Measurements from ENCODE around the gene ABCA13. TPM values are rescaled to one million over a fixed set of nuclear protein-coding genes. Genes with fewer than 3 reads are reported as not detected.

The ABCA13 gene
- total RNA-seq, 1 donor from 2014 or later = not detected

- Histone ChIP-seq H3K4me3 (no peak overlapping the region), H3K27me3 (ENCODE audit: low read depth) (no peaks in the 10 kb centered on the region), H3K4me1 (no peaks in the 10 kb centered on the region), H3K36me3 (no peaks in the 10 kb centered on the region), H3K27ac (replicated peaks) (no peak overlapping the region), H3K9me3 (replicated peaks) (peaks cover 12% of the 10 kb centered on the region)
- TF ChIP-seq, protein P1, sequence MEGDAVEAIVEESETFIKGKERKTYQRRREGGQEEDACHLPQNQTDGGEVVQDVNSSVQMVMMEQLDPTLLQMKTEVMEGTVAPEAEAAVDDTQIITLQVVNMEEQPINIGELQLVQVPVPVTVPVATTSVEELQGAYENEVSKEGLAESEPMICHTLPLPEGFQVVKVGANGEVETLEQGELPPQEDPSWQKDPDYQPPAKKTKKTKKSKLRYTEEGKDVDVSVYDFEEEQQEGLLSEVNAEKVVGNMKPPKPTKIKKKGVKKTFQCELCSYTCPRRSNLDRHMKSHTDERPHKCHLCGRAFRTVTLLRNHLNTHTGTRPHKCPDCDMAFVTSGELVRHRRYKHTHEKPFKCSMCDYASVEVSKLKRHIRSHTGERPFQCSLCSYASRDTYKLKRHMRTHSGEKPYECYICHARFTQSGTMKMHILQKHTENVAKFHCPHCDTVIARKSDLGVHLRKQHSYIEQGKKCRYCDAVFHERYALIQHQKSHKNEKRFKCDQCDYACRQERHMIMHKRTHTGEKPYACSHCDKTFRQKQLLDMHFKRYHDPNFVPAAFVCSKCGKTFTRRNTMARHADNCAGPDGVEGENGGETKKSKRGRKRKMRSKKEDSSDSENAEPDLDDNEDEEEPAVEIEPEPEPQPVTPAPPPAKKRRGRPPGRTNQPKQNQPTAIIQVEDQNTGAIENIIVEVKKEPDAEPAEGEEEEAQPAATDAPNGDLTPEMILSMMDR (IDR thresholded peaks at IDR 0.05; ENCODE audit: borderline replicate concordance) = no peak
- no peak for DNase-seq
- intact Hi-C loops (cut with micrococcal nuclease) = no loop called here
Observed at GRCh38 chr7:48681006-48681405, 509.7 kb downstream of the ABCA13 start.

- H3K4me1 ChIP-seq = no peaks in the 10 kb centered on the region
- intact Hi-C loops (cut with micrococcal nuclease) = no loop called here
- no peaks in the 10 kb centered on the region for H3K27me3 ChIP-seq (ENCODE audit: low read depth)
- TF ChIP-seq, protein P1 (IDR thresholded peaks at IDR 0.05; ENCODE audit: borderline replicate concordance) = no peak
- no peak overlapping the region for H3K27ac ChIP-seq (replicated peaks)
- no peak for DNase-seq
- no peaks in the 10 kb centered on the region for H3K36me3 ChIP-seq
- H3K4me3 ChIP-seq = no peak overlapping the region
- H3K9me3 ChIP-seq (replicated peaks) = peaks cover 6% of the 10 kb centered on the region
Observed at GRCh38 chr7:48691788-48692187, 520.5 kb downstream of the ABCA13 start.

Other genes starting within 250 kb of the ABCA13 start
- gene PKD1L1, start 223.0 kb upstream of the ABCA13 start, total RNA-seq = 1.5 TPM
- gene HUS1, start 191.8 kb upstream of the ABCA13 start, total RNA-seq = 26.4 TPM
- not detected for gene SUN3, start 142.4 kb upstream of the ABCA13 start, total RNA-seq
- not detected for gene C7orf57, start 135.9 kb upstream of the ABCA13 start, total RNA-seq
- gene UPP1, start 82.2 kb upstream of the ABCA13 start, total RNA-seq = 19.8 TPM

All from left ventricle myocardium inferior (tissue), 1 donor.